GM19455 (cell line): Measurements from ENCODE around the gene SLC25A31.

ENCODE experiments used
- ATAC-seq: cut with Tn5 transposase; IDR thresholded peaks from one replicate; pipeline ENCODE4 v1.9.1; 2021; ENCODE audit not compliant: unreplicated experiment

The SLC25A31 gene

DNA sequence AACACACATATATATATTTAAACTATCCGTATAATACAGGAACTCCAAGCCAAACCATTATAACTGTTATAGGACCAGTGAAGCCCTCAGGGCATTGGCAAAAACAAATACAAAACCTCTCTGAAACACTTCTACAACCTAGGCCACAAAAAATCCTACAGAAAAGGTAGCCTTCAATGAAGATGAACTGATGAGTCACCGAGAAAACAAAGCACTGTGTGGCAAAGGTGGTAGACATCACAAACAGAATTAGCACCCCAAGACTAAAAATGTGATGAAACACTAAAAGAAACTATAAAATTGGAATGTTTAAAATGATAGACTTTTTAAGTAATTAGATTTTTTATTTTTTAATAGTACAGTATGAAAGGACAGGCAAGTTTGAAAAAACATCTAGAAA is 46.4 kb downstream of the SLC25A31 start:
- ATAC-seq = no peak

DNA sequence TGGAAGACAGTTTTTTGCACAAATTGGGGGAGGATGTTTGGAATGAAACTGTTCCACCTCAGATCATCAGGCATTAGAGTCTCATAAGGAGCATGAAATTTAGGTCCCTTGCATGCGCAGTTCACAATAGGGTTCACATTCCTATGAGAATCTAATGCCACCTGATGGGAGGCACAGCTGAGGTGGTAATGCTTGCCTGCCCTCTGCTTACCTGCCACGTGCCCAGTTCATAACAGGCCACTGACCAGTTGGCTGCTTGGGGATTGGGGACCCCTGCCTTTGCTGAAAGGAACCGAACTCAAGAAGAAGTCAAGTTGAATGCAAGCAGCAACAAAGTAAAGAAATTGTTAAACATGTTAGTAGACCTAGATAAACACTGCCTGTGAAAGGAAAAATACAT is 47.3 kb downstream of the SLC25A31 start:
- no peak for ATAC-seq

DNA sequence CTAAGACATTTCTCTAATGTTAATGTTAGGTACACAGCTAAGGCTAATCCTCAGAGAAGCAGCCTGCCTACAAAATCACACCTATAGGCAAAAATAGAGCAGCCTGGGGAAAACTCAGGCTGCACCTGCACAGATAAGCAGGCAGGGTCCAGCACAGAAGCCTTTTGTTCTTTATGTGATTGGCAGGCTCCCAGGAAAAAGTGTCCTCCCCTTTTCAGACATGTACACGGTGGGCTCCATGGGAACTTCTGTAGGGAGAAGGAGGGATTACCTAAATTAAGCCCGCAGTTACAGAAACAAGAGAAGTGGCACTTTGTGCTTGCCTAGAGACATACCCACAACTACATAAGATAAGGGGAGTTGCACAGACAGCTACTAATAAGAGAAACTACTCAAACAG is 47.9 kb downstream of the SLC25A31 start:
- ATAC-seq = no peak

DNA sequence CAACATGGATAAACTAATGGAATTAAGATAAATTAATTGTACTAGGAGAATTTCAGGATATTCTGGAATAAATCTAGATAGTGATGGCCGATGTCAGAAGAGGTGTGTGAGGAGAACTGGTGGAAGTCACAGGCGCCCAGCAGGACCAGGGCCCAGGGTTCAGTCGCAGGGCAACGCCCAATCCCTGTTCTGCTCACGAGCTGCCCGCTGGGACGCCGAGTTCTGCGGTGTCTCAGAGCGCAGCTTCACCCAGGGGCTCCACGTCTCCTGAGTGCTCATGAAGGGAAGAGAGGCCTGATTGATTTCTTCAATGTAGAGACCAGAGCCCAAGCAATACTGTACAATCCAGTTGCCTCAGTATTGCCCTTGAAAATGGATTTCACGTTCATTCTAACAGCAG is 50.4 kb downstream of the SLC25A31 start:
- ATAC-seq = no peak

DNA sequence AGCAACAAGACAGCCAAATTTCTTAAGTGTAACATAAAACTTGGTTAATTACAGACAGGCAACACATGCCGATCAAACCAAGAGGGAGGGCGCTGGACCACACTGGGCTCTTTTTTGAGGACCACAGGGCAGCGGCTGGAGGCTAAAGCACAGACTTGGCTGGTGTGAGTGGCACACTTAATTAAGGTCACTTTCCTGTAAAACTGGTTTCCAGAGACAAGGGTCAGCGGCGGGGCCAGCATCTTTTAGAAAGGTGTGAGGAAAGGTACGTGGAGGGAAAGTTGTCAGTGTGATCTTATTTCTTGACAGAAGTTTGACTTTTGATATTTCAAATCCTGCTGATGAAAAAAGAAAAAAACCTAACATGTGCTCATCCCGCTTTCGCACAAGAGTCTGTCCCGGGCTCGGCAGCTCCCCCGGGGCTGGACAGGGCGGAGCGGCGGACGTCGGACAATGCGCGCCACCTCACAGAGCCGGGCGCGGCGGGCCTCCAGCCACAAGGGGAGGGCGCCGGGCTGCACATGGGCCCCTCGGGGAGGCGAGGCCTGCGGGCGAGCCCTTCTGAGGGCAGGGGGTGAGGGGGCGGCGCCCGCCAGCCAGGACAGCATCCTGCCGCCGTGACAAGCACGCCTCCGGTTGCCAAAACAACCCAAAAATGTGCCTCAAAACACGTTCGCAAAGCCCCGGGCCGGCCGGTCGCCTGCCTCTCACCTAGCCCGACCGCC is 51.3 kb downstream of the SLC25A31 start:
- ATAC-seq = peak; percentile 39

DNA sequence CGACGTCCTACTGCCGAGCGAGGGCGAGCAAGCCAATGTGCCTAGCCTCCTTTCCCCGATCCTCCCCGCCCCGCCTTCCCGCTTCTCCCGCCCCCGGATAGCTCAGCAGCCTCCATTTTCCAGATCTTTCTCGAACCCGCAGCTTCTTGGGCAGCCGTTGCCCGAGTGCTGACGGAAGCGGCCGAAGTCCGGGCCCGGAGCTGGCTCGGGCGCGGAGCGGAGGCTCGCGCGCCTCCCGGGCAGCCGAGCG is 51.8 kb downstream of the SLC25A31 start:
- peak; percentile 73 for ATAC-seq

DNA sequence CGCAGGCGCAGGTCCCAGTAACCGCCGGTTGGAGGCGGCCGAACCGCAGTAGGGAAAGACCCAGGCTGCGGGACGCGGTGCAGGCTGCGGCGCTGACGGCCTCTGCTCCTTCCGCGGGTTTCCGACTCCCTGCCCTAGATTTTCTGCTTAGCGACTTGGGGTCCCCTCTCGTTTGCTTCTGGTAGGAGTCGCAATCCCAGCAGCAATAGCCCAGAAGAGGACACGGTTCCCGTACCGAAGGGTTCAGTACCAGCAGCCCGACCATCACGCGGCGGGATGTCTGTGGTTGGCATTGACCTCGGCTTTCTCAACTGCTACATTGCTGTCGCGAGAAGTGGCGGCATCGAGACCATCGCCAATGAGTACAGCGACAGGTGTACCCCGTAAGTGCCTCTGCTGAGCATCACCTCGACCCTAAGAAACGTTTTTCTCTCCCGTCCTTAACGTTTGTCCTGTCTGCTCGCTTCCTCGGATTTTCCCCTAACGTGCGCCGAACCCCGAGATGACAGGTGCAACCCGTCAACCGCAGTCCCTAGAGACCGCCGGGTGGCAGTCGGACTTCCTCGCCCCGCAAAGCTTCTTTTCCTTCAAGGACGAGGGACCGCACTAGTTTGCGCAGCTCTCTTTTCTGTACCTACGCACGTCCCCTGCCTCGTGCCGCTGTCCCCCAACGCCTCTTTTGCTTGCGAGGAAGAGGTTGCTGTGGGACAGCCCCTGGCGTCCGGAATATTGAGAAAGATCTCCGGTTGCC is 52.2 kb downstream of the SLC25A31 start, which contains the start of gene HSPA4L:
TSS of gene HSPA4L (plus strand) at position 48 of the 751 bp plus-strand sequence. CDS start at position 277, 229 bp downstream.
- ATAC-seq = peak; percentile 43

DNA sequence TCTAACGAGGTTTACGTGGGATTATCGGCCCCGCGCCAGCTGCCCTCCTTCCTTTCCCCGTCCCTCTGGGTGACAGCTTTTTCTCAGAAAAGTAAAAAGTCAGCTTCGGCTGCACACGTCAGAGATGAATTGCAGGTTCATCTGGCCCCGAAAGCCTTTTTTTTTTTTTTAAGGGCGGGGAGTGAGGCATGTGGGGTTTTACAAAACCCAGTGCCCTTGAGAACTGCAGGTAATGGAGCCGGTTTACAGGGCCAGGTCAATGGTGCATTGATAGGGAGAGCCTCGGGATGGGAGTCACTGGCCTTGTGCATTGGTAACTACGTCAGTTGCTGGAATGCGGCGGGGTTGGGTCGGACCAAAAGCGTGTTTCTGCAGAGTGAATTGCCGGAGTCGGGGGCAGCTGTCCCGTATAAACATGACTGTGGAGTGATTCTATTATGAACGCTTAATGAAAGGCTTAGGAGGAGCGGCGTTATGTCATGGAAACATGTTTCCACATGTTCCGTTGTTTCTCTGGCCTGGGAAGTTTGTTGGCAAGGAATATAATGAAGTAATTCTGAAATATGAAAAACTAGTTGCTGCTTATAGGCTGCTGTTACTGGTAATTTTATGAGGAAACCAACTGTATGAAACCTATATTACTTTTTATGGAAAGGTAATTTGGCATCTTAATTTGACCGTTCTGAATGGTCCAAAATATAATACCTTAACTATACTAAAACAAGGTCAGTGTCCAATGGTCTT is 53.0 kb downstream of the SLC25A31 start:
- peak; percentile 7 for ATAC-seq

DNA sequence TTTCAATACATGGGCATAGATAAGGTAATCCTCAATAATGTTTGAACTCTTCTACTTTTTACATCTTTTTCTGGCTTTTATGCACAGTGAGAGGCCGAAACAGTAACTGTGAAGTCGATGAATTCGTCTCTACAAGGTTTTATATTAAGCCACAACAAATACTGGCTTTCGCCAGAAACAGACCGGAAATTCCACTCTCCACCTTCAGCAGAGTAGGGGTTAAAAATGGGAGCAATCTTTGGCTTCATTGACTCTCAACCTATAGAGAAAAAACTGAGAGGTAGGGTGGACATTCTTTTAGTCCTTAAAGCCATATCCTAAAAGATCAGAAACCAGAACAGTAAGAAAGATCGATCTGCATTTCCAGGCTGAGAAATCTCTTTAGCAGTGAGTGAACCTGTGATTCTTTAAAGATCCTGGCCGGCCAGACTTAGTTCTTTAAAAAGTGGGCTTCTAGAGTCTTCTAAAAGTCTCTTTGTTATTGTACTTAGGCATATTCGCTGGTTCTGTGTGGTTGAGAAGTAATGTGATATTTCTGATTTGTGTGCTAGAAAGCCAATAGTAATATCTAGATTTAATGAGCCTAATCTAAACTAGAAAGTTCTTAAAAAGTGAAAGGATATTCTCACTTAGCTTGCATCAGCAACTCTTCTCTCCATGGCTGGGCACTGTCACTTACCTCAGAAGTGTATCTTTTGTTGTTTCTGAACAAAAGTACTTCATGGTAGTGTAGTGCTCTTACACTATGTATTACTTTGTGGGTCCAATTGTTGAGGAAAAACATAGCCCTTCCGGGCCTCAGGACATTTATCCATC is 54.0 kb downstream of the SLC25A31 start:
- ATAC-seq = no peak

DNA sequence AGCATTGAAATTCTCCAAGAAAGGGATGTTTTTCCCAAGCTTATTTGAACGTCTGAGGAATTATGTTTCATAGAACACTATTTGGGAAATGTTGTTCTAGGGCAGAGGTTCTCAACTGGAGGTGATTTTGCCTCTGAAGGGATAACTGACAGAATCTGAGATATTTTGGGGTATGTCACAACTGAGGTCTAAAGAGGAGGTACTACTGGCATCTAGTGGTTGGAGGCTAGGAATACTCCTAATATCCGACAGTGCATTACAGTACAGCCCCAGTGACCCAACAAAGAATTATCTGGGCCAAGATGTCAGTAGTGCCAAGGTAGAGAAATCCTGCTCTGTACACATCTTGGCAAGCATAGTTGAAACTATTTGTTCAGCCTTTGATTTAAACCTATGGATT is 58.3 kb downstream of the SLC25A31 start:
- no peak for ATAC-seq

DNA sequence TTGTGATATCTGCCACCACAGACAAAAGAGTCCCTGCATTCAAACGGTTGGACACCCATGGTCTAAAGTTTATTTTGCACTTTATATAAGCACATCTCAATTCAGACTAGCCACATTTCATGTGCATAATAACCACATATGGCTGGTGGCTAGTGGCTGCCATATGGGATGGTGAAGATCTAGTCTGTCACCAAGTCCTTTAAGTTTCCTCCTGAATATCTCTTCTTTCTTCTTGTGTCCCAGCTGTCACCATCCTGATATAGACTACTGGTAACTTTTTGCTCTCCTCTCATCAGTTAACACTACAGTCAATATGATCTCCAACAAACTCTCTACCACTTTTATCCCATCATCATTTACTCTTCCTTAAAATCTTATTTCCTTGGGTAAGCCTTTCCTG is 61.2 kb downstream of the SLC25A31 start:
- no peak for ATAC-seq

DNA sequence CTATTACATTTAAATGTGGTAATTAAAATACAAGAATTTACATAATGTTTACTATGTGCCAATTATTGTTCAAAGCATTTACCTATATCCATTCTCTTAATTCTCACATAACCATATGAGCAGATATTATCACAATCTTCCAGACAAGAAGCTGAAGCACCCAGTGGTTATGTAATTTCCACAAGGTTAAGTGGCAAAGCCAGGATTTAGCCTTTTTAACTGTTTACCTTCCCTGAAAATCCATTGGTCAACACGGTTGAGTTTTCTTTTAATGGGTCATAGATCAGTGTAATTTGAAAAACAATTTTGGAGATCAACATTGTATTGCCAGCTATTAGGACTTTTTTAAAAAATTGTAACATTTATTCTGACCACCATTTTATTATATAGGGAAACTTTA is 63.3 kb downstream of the SLC25A31 start:
- no peak for ATAC-seq

DNA sequence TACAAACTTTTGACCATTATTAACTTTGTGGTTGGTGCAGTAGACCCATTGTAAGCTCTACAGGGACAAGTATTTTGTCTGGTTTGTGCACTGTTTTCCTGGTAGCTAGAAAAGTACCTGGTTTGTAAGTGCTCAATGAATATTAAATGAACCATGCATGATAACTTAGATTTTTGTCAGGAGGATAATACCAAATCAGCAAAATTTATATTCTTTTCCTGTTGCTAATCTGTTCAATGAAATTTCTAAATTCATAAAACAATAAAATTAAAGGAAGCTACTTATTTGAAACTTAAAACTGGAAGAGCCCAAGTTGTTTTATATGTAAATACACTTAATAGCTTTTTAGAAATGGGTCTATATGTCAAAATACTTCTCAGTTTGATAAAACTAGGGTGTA is 69.5 kb downstream of the SLC25A31 start:
- ATAC-seq = no peak

DNA sequence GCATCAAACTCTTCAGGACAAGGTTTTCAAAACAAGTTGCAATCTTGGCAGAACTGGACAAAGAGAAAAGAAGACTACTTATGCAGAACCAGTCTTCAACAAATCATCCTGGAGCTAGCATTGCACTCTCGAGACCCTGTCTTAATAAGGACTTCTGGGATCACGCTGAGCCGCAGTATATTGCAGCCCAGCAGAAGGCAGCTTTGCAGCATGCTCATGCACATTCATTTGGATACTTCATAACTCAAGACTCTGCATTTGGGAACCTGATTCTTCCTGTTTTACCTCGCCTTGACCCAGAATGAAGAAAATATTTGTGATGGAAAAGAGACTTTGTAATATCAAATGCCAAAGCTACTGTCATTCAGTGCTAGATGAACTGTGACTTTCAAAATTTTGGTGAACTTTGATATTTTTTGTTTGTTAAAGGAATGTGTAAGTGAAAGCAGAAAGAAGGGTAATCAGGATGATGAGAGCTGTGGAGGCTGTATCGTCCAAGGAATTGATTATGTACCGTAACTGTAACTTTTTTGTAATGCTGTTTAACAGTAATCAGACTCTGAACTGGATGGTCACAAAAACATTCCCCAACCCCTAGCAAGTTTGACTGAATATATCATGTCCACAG is 79.1 kb downstream of the SLC25A31 start:
- ATAC-seq = no peak

DNA sequence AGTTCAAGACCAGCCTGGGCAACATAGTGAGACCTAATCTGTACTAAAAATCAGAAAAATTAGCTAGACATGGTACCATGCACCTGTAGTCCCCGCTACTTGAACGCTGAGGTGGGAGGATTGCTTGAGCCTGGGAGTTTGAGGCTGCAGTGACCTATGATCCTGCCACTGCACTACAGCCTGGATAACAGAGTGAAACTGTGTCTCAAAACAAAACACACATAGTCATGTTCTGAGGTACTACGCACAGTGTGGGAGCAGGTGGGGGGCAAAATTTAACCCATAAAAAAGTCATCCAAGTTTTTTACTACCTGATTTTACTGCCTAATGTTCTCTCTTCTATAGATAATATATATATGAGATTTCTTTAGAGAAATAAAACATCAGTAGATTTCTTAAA is 80.4 kb downstream of the SLC25A31 start:
- no peak for ATAC-seq

DNA sequence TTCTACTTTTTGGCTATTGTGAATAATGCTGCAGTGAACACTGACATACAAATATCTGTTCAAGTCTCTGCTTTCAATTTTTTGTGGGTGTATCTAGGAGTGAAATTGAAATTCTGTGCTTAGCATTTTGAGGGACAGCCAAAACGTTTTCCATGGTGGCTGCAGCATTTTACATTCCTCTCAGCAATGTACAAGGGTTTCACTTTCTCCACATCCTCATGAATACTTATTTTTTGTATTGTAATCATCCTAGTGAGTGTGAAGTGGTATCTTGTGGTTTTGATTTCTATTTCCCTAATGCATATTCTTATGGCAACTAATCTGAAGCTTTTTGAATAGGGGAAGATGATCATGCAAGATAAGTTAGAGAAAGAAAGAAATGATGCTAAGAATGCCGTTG is 92.2 kb downstream of the SLC25A31 start:
- ATAC-seq = no peak
